HG03457 (cell line): ENCODE data around the gene TNF.

Experiments used
- ATAC-seq: cut with Tn5 transposase; IDR thresholded peaks from one replicate; pipeline ENCODE4 v1.9.1; 2021; ENCODE audit warnings: moderate number of reproducible peaks; ENCODE audit not compliant: unreplicated experiment

The TNF gene

GRCh38 chr6:31572041-31572911, 3.1 kb upstream of the TNF start, which contains the start of gene LTA:
Gene LTA, plus strand, starts transcription at chr6:31572289. Its CDS starts 454 bp downstream, at chr6:31572743.
- ATAC-seq, result no peak

- ATAC-seq, result no peak
These were observed 1.9 kb upstream of the TNF start for GRCh38 chr6:31573239-31574105.

- no peak for ATAC-seq
These were observed 981 bp upstream of the TNF start for GRCh38 chr6:31574106-31575061.

GRCh38 chr6:31575952-31576685, 754 bp downstream of the TNF start:
- ATAC-seq, result no peak

GRCh38 chr6:31576897-31577578, 1.7 kb downstream of the TNF start:
- no peak for ATAC-seq

GRCh38 chr6:31577579-31577966, 2.2 kb downstream of the TNF start:
- ATAC-seq, result no peak

GRCh38 chr6:31578184-31579118, 3.1 kb downstream of the TNF start:
- no peak for ATAC-seq

- ATAC-seq, result no peak
These were observed 3.7 kb downstream of the TNF start for GRCh38 chr6:31579119-31579505.

- ATAC-seq, result no peak
These were observed 4.4 kb downstream of the TNF start for GRCh38 chr6:31579546-31580437.

GRCh38 chr6:31580438-31580740, 5.0 kb downstream of the TNF start:
- ATAC-seq, result no peak

GRCh38 chr6:31580807-31581433, 5.6 kb downstream of the TNF start:
- no peak for ATAC-seq

GRCh38 chr6:31581434-31582229, 6.3 kb downstream of the TNF start:
- no peak for ATAC-seq

- no peak for ATAC-seq
These were observed 6.9 kb downstream of the TNF start, which contains the start of gene LTB for GRCh38 chr6:31582230-31582643. Gene LTB, minus strand, starts transcription at chr6:31582424. Its CDS starts 7 bp downstream, at chr6:31582417.

- ATAC-seq, result no peak
These were observed 10.1 kb downstream of the TNF start for GRCh38 chr6:31585491-31585890.

- no peak for ATAC-seq
These were observed 10.6 kb downstream of the TNF start, which contains the start of gene LST1 for GRCh38 chr6:31586008-31586407. Gene LST1, plus strand, starts transcription at chr6:31586277. Its CDS starts 1,023 bp downstream, at chr6:31587300.
